SK-N-SH (cell line): ENCODE measurements around the gene ATG16L2. TPM values are rescaled to one million over a fixed set of nuclear protein-coding genes. Genes with fewer than 3 reads are reported as not detected.
"Not testable (repeated sequence)": the region's sequence is repeated elsewhere in the genome, so short reads cannot be mapped to it uniquely, and the experiment has no call there.

Experiments used
- CTCF ChIA-PET: fragments of 300-600, 350-600 bp; formaldehyde crosslinking; extraction: SDS; loops from one replicate; lab custom pipeline; 2021; lab: Yijun Ruan, JAX
- POLR2A ChIA-PET: fragments of 350-600 bp; sonication (Branson Sonifier 250); formaldehyde crosslinking; extraction: SDS; loops from one replicate; lab custom pipeline; 2020; ENCODE audit warnings: antibody characterized with exemption, inconsistent platforms; lab: Yijun Ruan, JAX
- DNase-seq: peaks from one replicate; pipeline ENCODE4 v3.0.0; 2012
- H2AFZ ChIP-seq: fragments of 200-600 bp; sonication (generic); 2 replicates; pipeline ENCODE4 v1.8.1; 2016; ENCODE audit warnings: antibody characterized with exemption, mild to moderate bottlenecking, low read depth
- H3F3A ChIP-seq: fragments of 200-600 bp; sonication (generic); replicated peaks from 2 replicates; pipeline ENCODE3; 2016; ENCODE audit warnings: antibody characterized with exemption, mild to moderate bottlenecking; ENCODE audit not compliant: insufficient read depth
- H3K27ac ChIP-seq, 2 experiments: fragments of 200-500 bp in 1 of 2; fragments of 200-600 bp in 1 of 2; sonication (Bioruptor generic) in 1 of 2; sonication (generic), shearing (Covaris generic) in 1 of 2; 2 replicates each; pipeline versions ENCODE4 v1.5.1 to v1.6.1; 2014 to 2016; ENCODE audit warnings: low read depth in 2 of 2, inconsistent platforms in 1 of 2, low read length in 1 of 2, mild to moderate bottlenecking in 1 of 2, mixed read lengths in 1 of 2
- H3K27me3 ChIP-seq: fragments of 200-600 bp; sonication (generic), shearing (Covaris generic); 2 replicates; pipeline ENCODE4 v1.6.1; 2016; ENCODE audit warnings: mixed run types; ENCODE audit not compliant: insufficient read depth
- H3K36me3 ChIP-seq, 2 experiments: fragments of 200-500 bp in 1 of 2; fragments of 200-600 bp in 1 of 2; sonication (Bioruptor generic) in 1 of 2; sonication (generic) in 1 of 2; replicated peaks in 1 of 2; 2 replicates each; pipeline versions ENCODE3 to v1.5.1; 2014 to 2016; ENCODE audit warnings: low read length in 1 of 2, mild to moderate bottlenecking in 1 of 2; ENCODE audit not compliant: insufficient read depth in 2 of 2, control insufficient read depth in 1 of 2
- H3K4me1 ChIP-seq, 2 experiments: fragments of 200-500 bp in 1 of 2; fragments of 200-600 bp in 1 of 2; sonication (Bioruptor generic) in 1 of 2; sonication (generic), shearing (Covaris generic) in 1 of 2; 2 replicates each; pipeline versions ENCODE4 v1.5.1 to v1.6.1; 2014 to 2016; ENCODE audit warnings: low read depth in 1 of 2, low read length in 1 of 2, mixed run types in 1 of 2; ENCODE audit not compliant: insufficient read depth in 2 of 2, control insufficient read depth in 1 of 2
- H3K4me2 ChIP-seq: fragments of 200-600 bp; sonication (generic), shearing (Covaris generic); 2 replicates; pipeline ENCODE4 v1.6.1; 2017; ENCODE audit warnings: mixed run types
- H3K4me3 ChIP-seq, 2 experiments: fragments of 200-500 bp in 1 of 2; fragments of 200-600 bp in 1 of 2; sonication (Bioruptor generic) in 1 of 2; sonication (generic), shearing (Covaris generic) in 1 of 2; 2 replicates each; pipeline versions ENCODE4 v1.5.1 to v1.8.1; 2014 to 2016; ENCODE audit warnings: low read depth in 2 of 2, inconsistent platforms in 1 of 2, low read length in 1 of 2, mild to moderate bottlenecking in 1 of 2, mixed read lengths in 1 of 2, moderate library complexity in 1 of 2
- H3K79me2 ChIP-seq: fragments of 200-600 bp; sonication (generic); 2 replicates; pipeline ENCODE4 v1.8.1; 2017; ENCODE audit warnings: mild to moderate bottlenecking; ENCODE audit not compliant: insufficient read depth
- H3K9ac ChIP-seq: fragments of 200-600 bp; sonication (generic); 2 replicates; pipeline ENCODE4 v1.6.1; 2017; ENCODE audit warnings: mixed run types
- H3K9me2 ChIP-seq: fragments of 200-600 bp; sonication (generic); 2 replicates; pipeline ENCODE4 v1.6.1; 2017; ENCODE audit warnings: mixed run types
- H3K9me3 ChIP-seq: fragments of 200-600 bp; sonication (generic); 2 replicates; pipeline ENCODE4 v1.6.1; 2017; ENCODE audit warnings: mixed run types, mild to moderate bottlenecking, moderate library complexity
- H4K20me1 ChIP-seq: fragments of 200-600 bp; sonication (generic); 2 replicates; pipeline ENCODE4 v1.6.1; 2017; ENCODE audit warnings: mild to moderate bottlenecking, mixed run types; ENCODE audit not compliant: insufficient read depth
- EZH2phosphoT487 ChIP-seq: fragments of 200-600 bp; sonication (generic); IDR thresholded peaks from 2 replicates; pipeline ENCODE4 v1.6.1; 2017; ENCODE audit warnings: low read depth, mixed run types, mild to moderate bottlenecking, antibody characterized with exemption, moderate library complexity, borderline replicate concordance
- GABPA ChIP-seq: IDR thresholded peaks from 2 replicates; pipeline ENCODE4 v1.4.0; 2012; ENCODE audit warnings: low read depth, mild to moderate bottlenecking
- MEF2A ChIP-seq: IDR thresholded peaks from 2 replicates; pipeline ENCODE4 v1.4.0; 2012; ENCODE audit warnings: low read depth, borderline replicate concordance
- MXI1 ChIP-seq: IDR thresholded peaks from 2 replicates; pipeline ENCODE4 v1.6.1; 2012; ENCODE audit warnings: mild to moderate bottlenecking, low read depth, low read length, improper control_type of control experiment
- NRF1 ChIP-seq: IDR thresholded peaks from 2 replicates; pipeline ENCODE4 v1.6.1; 2012; ENCODE audit warnings: low read depth, mild to moderate bottlenecking, low read length
- RAD21 ChIP-seq: IDR thresholded peaks from 2 replicates; pipeline ENCODE4 v1.6.1; 2012; ENCODE audit warnings: mild to moderate bottlenecking, low read length
- REST ChIP-seq: IDR thresholded peaks from 2 replicates; pipeline ENCODE4 v1.6.1; 2012; ENCODE audit warnings: mild to moderate bottlenecking, low read depth, low read length, moderate library complexity
- RXRA ChIP-seq: IDR thresholded peaks from 2 replicates; pipeline ENCODE4 v1.4.0; 2012; ENCODE audit warnings: low read depth, mild to moderate bottlenecking, borderline replicate concordance
- TAF1 ChIP-seq: IDR thresholded peaks from 2 replicates; pipeline ENCODE4 v1.6.1; 2012; ENCODE audit warnings: low read depth, mild to moderate bottlenecking, low read length, moderate library complexity, borderline replicate concordance
- TCF12 ChIP-seq: IDR thresholded peaks from 2 replicates; pipeline ENCODE4 v1.4.0; 2012
- TEAD4 ChIP-seq: IDR thresholded peaks from 2 replicates; pipeline ENCODE4 v1.4.0; 2012; ENCODE audit warnings: mild to moderate bottlenecking, borderline replicate concordance; ENCODE audit not compliant: insufficient read depth
- USF1 ChIP-seq: IDR thresholded peaks from 2 replicates; pipeline ENCODE4 v1.4.0; 2012; ENCODE audit warnings: low read depth, borderline replicate concordance
- ZBTB33 ChIP-seq: IDR thresholded peaks from 2 replicates; pipeline ENCODE4 v1.4.0; 2012; ENCODE audit warnings: low read depth, borderline replicate concordance
- WGBS: methylation state at CpG from one replicate; pipeline ENCODE4 v1.1.6; 2017; ENCODE audit warnings: low lambda C conversion rate; 5-methylcytosine and 5-hydroxymethylcytosine counted together
- polyA plus RNA-seq, 3 experiments: library from polyadenylated mRNA; depleted of rRNA; stranded (reverse); fragments of >200 nt; gene quantifications; 2 replicates each; pipeline ENCODE4 v1.2.3, GENCODE V29; 2012

ATG16L2 gene
- polyA plus RNA-seq, 1 of the 3 experiments (the other 2 are of a cell fraction), result 26.9 TPM

GRCh38 chr11:72802822-72803221, 11.4 kb upstream of the ATG16L2 start (continued):
- no peak for TF ChIP-seq REST
- TF ChIP-seq GABPA, result no peak
- TF ChIP-seq TCF12, result no peak
- TF ChIP-seq TEAD4, result no peak
- no peak for TF ChIP-seq MEF2A

GRCh38 chr11:72805216-72805615, 9.0 kb upstream of the ATG16L2 start:
- no peaks in the 10 kb centered on the region for H3K4me1 ChIP-seq
- H3K79me2 ChIP-seq, result no peaks in the 10 kb centered on the region
- no peak overlapping the region for H3K4me2 ChIP-seq
- H2AFZ ChIP-seq, result no peak overlapping the region
- ChIA-PET POLR2A (no interaction called here), CTCF (no interaction called here)
- H4K20me1 ChIP-seq, result no peaks in the 10 kb centered on the region
- H3K36me3 ChIP-seq, result no peaks in the 10 kb centered on the region
- H3K27me3 ChIP-seq, result no peaks in the 10 kb centered on the region
- DNase-seq, result no peak
- H3K9me3 ChIP-seq, result no peaks in the 10 kb centered on the region
- H3K9me2 ChIP-seq, result no peaks in the 10 kb centered on the region
- peaks cover 5% of the 10 kb centered on the region for H3F3A ChIP-seq
- no peak overlapping the region for H3K27ac ChIP-seq
- no peak overlapping the region for H3K4me3 ChIP-seq
- no peak overlapping the region for H3K9ac ChIP-seq
- 87% methylated on average over 6 of the region's 6 CpGs for WGBS
- TF ChIP-seq TEAD4 (no peak), MEF2A (no peak), REST (no peak), RXRA (no peak), USF1 (no peak), MXI1 (no peak), NRF1 (no peak), ZBTB33 (no peak), EZH2phosphoT487 (no peak), TAF1 (no peak), RAD21 (no peak)

GRCh38 chr11:72806378-72806777, 7.8 kb upstream of the ATG16L2 start:
- H3K9me2 ChIP-seq, H3K36me3 ChIP-seq, H3K4me2 ChIP-seq, H3K9ac ChIP-seq, DNase-seq, H2AFZ ChIP-seq, H3K27me3 ChIP-seq, H4K20me1 ChIP-seq, H3K79me2 ChIP-seq, CTCF ChIA-PET, H3K9me3 ChIP-seq, H3K4me3 ChIP-seq, H3K4me1 ChIP-seq, H3F3A ChIP-seq, H3K27ac ChIP-seq, POLR2A ChIA-PET: not testable (repeated sequence)
- WGBS, result 100% methylated on average over 1 of the region's 1 CpG
